Fibroblast of the aortic adventitia (primary cell): ENCODE measurements around the gene TXNRD2. TPM values are rescaled to one million over a fixed set of nuclear protein-coding genes. Genes with fewer than 3 reads are reported as not detected.

Source experiments
- DNase-seq: peaks from one replicate; pipeline ENCODE4 v3.0.0-alpha.2; 2010; ENCODE audit warnings: low read depth
- H3K4me3 ChIP-seq: 2 replicates; pipeline ENCODE4 v1.5.1; 2011; ENCODE audit warnings: low read depth, mild to moderate bottlenecking, control low read depth, low read length, moderate library complexity
- total RNA-seq: library from RNA; depleted of rRNA; stranded (reverse); fragments of >200 nt; gene quantifications from 2 replicates; pipeline ENCODE4 v1.2.3, GENCODE V29; 2012; ENCODE audit warnings: low replicate concordance
- TF ChIP-seq, protein P1 (sequence below): IDR thresholded peaks from 2 replicates; pipeline ENCODE4 v1.5.1; 2011; ENCODE audit warnings: mild to moderate bottlenecking, low read length, control low read depth, inconsistent platforms; ENCODE audit not compliant: insufficient read depth

Gene TXNRD2
- total RNA-seq, 1 donor: 16.4 TPM

DNA sequence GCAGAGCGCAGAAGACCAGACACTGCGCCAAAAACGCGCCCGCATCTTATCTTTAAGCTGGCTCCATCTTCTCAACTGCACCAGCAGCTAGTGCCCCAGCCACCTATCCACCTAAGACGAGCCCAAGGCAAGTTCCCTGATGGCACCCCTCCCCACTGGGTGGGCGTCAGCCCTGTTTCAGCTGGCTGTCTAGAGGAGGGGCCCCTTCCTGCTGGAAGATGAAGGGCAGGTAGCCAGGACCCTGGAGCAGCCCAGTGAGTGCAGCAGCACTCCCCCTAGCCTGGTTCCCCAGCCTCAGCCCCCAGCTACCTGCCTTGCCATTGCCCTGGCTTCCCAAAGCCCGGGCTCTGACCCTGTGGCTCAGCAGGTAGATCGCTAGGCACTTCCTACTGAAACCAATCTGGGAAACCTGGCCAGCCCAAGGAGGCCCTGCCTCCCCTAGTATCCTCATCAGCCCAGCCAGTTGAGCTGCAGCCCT, 46.8 kb upstream of the TXNRD2 start:
- DNase-seq: no peak
- TF ChIP-seq, protein P1, sequence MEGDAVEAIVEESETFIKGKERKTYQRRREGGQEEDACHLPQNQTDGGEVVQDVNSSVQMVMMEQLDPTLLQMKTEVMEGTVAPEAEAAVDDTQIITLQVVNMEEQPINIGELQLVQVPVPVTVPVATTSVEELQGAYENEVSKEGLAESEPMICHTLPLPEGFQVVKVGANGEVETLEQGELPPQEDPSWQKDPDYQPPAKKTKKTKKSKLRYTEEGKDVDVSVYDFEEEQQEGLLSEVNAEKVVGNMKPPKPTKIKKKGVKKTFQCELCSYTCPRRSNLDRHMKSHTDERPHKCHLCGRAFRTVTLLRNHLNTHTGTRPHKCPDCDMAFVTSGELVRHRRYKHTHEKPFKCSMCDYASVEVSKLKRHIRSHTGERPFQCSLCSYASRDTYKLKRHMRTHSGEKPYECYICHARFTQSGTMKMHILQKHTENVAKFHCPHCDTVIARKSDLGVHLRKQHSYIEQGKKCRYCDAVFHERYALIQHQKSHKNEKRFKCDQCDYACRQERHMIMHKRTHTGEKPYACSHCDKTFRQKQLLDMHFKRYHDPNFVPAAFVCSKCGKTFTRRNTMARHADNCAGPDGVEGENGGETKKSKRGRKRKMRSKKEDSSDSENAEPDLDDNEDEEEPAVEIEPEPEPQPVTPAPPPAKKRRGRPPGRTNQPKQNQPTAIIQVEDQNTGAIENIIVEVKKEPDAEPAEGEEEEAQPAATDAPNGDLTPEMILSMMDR: no peak
- no peak overlapping the region for H3K4me3 ChIP-seq

DNA sequence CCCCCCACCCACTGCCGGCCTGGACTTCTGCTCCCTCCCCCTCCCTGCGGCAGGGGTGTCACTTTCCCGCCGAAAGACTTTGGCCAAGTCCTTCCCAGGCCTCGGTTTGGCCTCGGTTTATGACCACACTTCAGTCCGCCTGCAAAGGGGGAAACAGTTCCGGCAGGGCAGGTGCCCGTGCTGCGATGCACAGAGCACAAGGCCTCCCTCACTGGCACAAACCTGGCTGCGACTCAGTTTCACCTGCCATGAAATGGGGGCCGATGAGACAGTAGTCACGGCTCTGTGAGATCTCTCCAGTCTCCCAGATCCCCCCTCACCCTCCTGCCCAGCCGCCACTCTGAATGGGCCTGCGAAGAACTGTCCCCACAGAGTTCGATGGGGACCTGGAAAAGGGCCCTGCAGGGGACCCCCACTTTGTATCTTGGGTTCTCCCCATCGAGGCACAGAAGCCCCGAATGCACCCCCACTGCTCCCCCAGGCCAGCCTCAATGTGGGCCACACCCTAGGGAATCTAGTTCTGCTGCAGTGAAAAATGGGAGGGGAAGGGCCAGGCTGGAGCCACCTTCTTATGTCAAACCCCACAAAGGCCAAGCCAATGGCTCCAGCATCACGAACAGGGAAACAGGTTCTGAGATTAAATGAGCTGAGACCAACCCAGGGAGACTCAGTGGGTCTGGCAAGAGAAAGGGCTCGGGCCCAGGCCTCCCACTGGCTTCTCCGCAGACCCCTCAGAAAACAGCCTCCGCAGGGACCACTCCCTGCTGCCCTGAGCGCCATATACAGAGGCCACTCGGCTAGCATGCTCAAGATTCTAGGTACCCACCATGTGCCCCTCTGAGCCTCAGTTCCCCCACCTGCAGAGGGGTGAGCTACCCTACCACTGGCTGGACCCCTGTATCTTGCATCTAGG, 46.0 kb upstream of the TXNRD2 start:
- TF ChIP-seq, protein P1: no peak
- no peak overlapping the region for H3K4me3 ChIP-seq

DNA sequence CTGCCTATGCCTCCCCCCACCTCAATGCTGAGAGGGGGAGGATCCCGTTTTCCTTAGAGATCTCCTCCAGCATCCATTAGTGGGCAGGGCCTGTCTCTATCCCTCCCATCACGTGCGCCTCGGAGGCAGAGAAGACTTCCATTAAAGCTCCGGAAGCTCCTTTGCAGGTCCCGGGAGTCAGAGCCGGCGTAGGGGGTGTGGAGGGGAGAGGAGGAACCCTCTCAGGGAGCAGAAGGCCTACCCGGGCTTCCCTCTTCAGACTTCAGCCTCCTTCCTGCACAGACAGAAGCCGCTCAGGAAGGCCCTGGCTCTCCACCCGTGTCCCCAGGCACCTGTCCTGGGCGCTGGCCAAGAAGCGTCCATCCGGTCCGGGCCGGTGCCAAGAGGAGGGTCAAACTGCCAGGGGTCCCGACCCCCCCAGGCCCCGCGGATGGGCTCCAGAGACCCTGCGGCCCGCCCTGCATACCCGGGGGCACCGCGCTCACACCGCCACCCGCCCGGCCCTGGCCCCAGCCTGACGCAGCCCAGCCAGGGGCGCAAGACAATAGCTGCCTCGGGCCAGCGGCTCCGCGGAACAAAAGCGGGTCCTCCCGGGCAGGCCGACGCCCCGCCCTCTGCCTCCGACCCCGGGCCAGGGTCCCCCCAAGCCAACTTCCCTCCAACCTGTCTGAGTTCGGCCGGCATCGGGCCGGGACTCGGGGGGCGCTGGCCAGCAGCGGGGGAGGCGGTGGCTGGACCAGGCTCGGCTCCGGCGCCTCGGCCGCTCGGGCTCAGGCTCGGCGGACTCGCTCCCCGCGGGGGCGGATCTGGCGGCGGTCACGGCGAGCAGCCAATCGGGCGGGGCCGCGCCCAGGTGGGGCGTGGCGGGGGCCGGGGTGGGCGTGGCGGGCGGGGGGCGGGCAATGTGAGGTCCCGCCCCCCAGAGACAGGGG, 45.1 kb upstream of the TXNRD2 start:
- peak; percentile 56 for DNase-seq
- TF ChIP-seq, protein P1: no peak

More for the DNA sequence above, 46.0 kb upstream of the TXNRD2 start:
- DNase-seq: no peak

DNA sequence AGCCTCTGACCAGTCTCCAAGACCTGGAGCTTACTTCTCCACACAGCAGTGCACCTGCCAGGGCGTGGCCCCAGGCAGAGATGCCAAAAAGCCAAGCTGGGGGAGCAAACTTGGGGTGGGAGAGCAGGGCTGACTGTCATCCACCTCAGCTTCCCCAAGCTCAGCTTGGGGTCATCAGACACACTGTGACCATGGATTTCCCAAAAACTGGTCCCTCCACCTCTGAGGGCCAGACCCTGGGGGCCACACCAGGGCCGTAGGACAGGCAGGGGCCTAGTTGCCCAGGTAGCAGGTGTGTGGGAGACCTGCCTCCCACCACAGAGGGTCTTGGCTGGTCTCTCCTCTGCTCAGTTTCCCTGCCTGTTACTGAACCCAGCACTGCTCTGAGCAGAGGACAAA, 44.4 kb upstream of the TXNRD2 start:
- TF ChIP-seq, protein P1: no peak
- peak overlapping the region; percentile 80 for H3K4me3 ChIP-seq
- DNase-seq: no peak

More for the DNA sequence above, 45.1 kb upstream of the TXNRD2 start:
- peak overlapping the region; percentile 80 for H3K4me3 ChIP-seq

DNA sequence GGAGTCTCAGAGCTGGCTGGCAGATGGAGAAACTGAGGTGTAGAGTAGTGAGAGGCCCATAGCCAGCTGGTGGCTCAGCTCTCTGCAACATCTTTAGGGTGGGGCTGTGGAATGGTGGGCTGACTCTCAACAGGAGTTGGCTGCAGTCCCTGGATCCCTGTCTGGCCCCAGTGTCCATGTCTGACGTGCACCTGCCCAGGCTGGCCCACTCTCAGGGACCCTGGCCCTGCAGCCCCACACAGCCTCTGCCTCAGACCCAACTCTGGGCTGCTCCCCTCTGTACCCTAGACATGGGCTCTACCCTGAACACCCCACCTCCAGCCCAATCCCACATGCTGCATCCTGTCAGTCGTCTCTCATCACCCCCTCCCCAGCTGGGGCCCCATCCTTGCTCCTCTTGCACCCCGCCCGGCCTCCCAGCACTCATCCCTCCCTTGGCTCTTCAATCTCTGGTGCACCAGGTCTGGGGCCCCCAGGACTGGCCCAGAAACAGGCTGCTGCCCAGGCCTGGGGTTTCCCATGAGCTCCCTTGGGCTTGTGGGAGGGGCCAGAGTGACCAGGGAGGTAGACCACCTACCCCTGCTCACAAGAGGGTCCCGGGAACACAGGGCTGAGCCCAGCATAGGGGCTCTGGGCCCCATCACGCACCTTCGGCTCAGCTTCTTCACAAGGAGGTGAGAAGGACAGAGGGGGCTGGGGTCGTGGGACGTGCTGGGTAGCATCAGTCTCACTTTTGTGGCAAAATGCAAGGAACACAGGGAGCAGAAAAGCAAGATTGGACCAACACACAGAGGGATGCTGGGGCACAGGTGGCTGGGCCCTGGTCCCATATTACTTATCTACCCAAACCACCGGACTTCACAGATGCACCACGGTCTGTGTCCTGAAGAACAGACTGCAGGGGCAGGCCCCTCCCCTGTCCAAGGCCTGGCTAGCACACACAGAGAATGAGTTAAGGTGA, 43.5 kb upstream of the TXNRD2 start:
- TF ChIP-seq, protein P1: no peak
- H3K4me3 ChIP-seq: no peak overlapping the region
- DNase-seq: no peak
